Sigmoid colon (tissue), 7 donors: Measurements from ENCODE around the gene SMCHD1. TPM values are rescaled to one million over a fixed set of nuclear protein-coding genes. Genes with fewer than 3 reads are reported as not detected.

Experiments
- DNase-seq: peaks from one replicate; pipeline ENCODE4 v3.0.0-alpha.2; 2019
- H3K27ac ChIP-seq, 4 donors: fragments of 200-600 bp; sonication (generic); one replicate each; pipeline ENCODE4 v1.5.1; 2016 to 2019; ENCODE audit warnings: mild to moderate bottlenecking in 1 of 4
- H3K27me3 ChIP-seq, 3 donors: fragments of 200-600 bp; sonication (generic); one replicate each; pipeline ENCODE4 v1.5.1; 2019; ENCODE audit warnings: mild to moderate bottlenecking in 1 of 3
- H3K36me3 ChIP-seq, 4 donors: fragments of 200-600 bp; sonication (generic); one replicate each; pipeline ENCODE4 v1.5.1; 2016 to 2019
- H3K4me1 ChIP-seq, 4 donors: fragments of 200-600 bp; sonication (generic); one replicate each; pipeline ENCODE4 v1.5.1; 2017 to 2019
- H3K4me3 ChIP-seq, 4 donors: fragments of 200-600 bp; sonication (generic); one replicate each; pipeline ENCODE4 v1.5.1; 2017 to 2019; ENCODE audit warnings: mild to moderate bottlenecking in 2 of 4, moderate library complexity in 1 of 4
- H3K9me3 ChIP-seq, 4 donors: fragments of 200-600 bp in 3 of 4; sonication (generic) in 3 of 4; one replicate each; pipeline versions ENCODE4 v1.5.1 to v1.6.1; 2013 to 2019
- EP300 ChIP-seq, 4 donors: sonication (generic); formaldehyde crosslinking; IDR thresholded peaks; one replicate each; pipeline ENCODE4 v1.6.1; 2017; ENCODE audit warnings: antibody characterized with exemption in 4 of 4
- POLR2A ChIP-seq, 2 donors: fragments of 450-650 bp; IDR thresholded peaks; one replicate each; pipeline ENCODE4 v1.6.1; 2016; ENCODE audit warnings: antibody characterized with exemption in 2 of 2, mild to moderate bottlenecking in 2 of 2, moderate library complexity in 2 of 2
- POLR2AphosphoS5 ChIP-seq, 4 donors: sonication (generic); formaldehyde crosslinking; IDR thresholded peaks; one replicate each; pipeline ENCODE4 v1.6.1; 2017; ENCODE audit warnings: antibody characterized with exemption in 4 of 4
- WGBS, 2 donors: extraction: QIAGEN DNeasy Blood & Tissue Kit; methylation state at CpG; one replicate each; pipeline ENCODE4 v1.1.7; 2013; 5-methylcytosine and 5-hydroxymethylcytosine counted together
- intact Hi-C: fragments of 100-400 bp; cut with DNase I; formaldehyde crosslinking; loops from one replicate; pipeline ENCODE4 v1.15.1; 2023
- polyA plus RNA-seq, 3 donors: library from polyadenylated mRNA; stranded (reverse); fragments of 200-250 nt; gene quantifications; one replicate each; pipeline ENCODE4 v1.2.3, GENCODE V29; 2013
- total RNA-seq, 4 donors: library from RNA; depleted of rRNA; stranded (reverse); fragments of >200 nt; gene quantifications; one replicate each; pipeline ENCODE4 v1.1.0, GENCODE V29; 2016
- TF ChIP-seq, protein P1 (sequence below), 4 experiments: fragments of 450-650 bp in 3 of 4; fragments of 200-600 bp in 1 of 4; IDR thresholded peaks; one replicate each; pipeline ENCODE4 v1.5.1; 2016 to 2019; ENCODE audit warnings: antibody characterized with exemption in 4 of 4, mild to moderate bottlenecking in 3 of 4, moderate library complexity in 2 of 4
- donor health status: healthy with polysubstance abuse.
- donor health status: Bipolar disorder and iron deficiency.
- donor health status: healthy.

SMCHD1 gene
- total and polyA plus RNA-seq, 7 donors = 14.8 to 101 (median 69.9) TPM

DNA sequence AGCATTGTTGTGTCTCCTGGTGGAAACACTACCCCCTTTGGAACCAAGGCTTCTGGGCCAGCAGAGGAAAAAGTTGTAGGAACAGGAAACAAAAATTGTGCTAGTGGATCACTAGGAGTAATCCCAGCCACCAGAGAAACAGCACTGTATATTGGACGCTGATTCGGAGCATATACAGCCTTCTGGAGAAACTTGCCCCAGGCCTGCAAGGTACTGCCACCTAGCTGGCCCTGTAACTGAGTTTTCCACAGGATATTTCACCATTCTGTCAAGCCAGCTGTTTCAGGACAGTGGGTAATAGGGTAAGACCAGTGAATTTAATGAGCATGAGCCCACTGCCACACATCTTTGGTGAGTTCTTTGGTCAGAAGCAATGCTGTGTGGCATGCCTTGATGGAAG is 166.2 kb downstream of the SMCHD1 start:
- no peak overlapping the region for H3K27ac ChIP-seq
- intact Hi-C loops = no loop called here
- no peaks in the 10 kb centered on the region for H3K4me1 ChIP-seq
- no peak for TF ChIP-seq POLR2AphosphoS5 (IDR thresholded peaks at IDR 0.05)
- TF ChIP-seq, protein P1, sequence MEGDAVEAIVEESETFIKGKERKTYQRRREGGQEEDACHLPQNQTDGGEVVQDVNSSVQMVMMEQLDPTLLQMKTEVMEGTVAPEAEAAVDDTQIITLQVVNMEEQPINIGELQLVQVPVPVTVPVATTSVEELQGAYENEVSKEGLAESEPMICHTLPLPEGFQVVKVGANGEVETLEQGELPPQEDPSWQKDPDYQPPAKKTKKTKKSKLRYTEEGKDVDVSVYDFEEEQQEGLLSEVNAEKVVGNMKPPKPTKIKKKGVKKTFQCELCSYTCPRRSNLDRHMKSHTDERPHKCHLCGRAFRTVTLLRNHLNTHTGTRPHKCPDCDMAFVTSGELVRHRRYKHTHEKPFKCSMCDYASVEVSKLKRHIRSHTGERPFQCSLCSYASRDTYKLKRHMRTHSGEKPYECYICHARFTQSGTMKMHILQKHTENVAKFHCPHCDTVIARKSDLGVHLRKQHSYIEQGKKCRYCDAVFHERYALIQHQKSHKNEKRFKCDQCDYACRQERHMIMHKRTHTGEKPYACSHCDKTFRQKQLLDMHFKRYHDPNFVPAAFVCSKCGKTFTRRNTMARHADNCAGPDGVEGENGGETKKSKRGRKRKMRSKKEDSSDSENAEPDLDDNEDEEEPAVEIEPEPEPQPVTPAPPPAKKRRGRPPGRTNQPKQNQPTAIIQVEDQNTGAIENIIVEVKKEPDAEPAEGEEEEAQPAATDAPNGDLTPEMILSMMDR (IDR thresholded peaks at IDR 0.05) = no peak
- TF ChIP-seq POLR2A (IDR thresholded peaks at IDR 0.05) = no peak
- TF ChIP-seq EP300 (IDR thresholded peaks at IDR 0.05) = no peak
- H3K27me3 ChIP-seq = no peaks in the 10 kb centered on the region
- H3K36me3 ChIP-seq = no peaks in the 10 kb centered on the region
- no peak for DNase-seq
- no peak overlapping the region for H3K4me3 ChIP-seq
- peaks cover 0 to 5% (median 0%) of the 10 kb centered on the region in 4 donors for H3K9me3 ChIP-seq
- WGBS, 2 donors = 94 to 98% methylated on average over 2 of the region's 2 CpGs

DNA sequence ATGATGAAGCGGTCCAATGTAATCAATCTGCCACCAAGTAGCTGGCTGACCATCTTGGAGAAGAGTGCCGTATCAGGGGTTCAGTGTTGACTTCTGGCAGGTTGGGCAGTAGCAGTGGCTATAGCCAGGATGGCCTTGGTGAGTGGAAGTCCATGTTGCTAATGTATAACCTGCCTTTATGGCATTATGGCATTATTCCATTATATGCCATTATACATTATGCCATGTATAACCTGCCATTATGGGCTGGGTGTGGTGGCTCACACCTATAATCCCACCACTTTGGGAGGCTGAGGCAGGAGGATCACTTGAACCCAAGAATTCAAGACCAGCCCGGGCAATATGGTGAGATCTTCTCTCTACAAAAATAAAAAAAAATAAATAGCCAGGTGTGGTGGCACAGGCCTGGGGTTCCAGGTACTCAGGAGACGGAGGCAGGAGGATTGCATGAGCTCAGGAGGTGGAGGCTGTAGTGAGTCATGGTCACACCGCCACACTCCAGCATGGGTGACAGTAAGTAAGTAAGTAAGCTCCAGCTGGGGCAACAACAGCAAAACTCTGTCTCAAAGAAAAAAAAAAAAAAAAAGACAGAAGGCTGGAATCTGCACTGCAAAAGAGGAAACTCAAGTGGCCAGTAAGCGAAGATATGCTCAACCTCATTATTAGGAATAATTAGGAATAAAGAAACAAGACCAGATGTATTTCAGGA is 166.8 kb downstream of the SMCHD1 start:
- 70 to 79% methylated on average over 6 of the region's 6 CpGs for WGBS, 2 donors
- no peaks in the 10 kb centered on the region for H3K36me3 ChIP-seq
- DNase-seq = no peak

DNA sequence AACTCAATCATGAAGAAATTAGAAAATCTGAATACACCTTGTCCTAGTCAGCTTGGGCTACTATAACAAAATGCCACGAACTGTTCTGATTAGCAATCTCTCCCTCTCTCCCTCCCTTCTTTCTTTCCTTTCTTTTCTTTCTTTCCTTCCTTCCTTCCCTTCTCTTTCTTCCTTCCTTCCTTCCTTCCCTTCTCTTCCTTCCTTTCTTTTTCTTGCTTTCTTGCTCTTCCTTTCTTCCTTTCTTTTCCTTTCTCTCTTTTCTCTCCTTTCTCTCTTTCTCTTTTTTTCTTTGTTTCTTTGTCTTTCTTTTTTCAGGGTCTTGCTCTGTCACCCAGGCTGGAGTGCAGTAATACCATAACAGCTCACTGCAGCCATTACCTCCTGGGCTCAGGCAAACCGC is 167.7 kb downstream of the SMCHD1 start:
- no peak overlapping the region for H3K27ac ChIP-seq
- H3K27me3 ChIP-seq = no peaks in the 10 kb centered on the region
- no peaks in the 10 kb centered on the region for H3K36me3 ChIP-seq
- no peak overlapping the region for H3K4me3 ChIP-seq
- 43 to 86% methylated on average over 2 of the region's 2 CpGs for WGBS, 2 donors
- no peak for DNase-seq
- intact Hi-C loops = no loop called here
- peaks cover 0 to 5% (median 0%) of the 10 kb centered on the region in 4 donors for H3K9me3 ChIP-seq
- H3K4me1 ChIP-seq = no peaks in the 10 kb centered on the region
- TF ChIP-seq POLR2AphosphoS5 (IDR thresholded peaks at IDR 0.05) = no peak
- no peak for TF ChIP-seq EP300 (IDR thresholded peaks at IDR 0.05)
- no peak for TF ChIP-seq POLR2A (IDR thresholded peaks at IDR 0.05)
- TF ChIP-seq, protein P1 (IDR thresholded peaks at IDR 0.05) = no peak

More for the DNA sequence above, 166.8 kb downstream of the SMCHD1 start:
- H3K4me1 ChIP-seq = no peaks in the 10 kb centered on the region
- peaks cover 0 to 5% (median 0%) of the 10 kb centered on the region in 4 donors for H3K9me3 ChIP-seq
- no peak overlapping the region for H3K27ac ChIP-seq
- no peaks in the 10 kb centered on the region for H3K27me3 ChIP-seq
- TF ChIP-seq EP300 (IDR thresholded peaks at IDR 0.05) (no peak), POLR2AphosphoS5 (IDR thresholded peaks at IDR 0.05) (no peak), POLR2A (IDR thresholded peaks at IDR 0.05) (no peak)
- TF ChIP-seq, protein P1 (IDR thresholded peaks at IDR 0.05) = no peak
- H3K4me3 ChIP-seq = no peak overlapping the region
- intact Hi-C loops = no loop called here

DNA sequence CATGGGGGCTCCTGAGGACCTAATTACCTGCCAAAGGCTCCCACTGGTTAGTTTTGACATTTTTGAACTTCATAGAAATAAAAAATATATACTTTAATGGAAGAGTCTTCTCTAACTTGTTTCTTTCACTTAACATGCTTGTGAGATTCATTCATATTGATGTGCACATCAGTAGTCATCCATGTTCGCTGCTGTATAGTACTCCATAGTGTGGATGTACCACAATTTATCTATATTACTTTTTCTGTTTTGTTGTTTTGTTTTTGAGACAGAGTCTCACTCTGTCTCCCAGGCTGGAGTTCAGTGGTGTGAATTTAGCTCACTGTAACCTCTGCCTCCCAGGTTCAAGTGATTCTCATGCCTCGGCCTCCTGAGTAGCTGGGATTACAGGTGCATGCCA is 168.4 kb downstream of the SMCHD1 start:
- DNase-seq = no peak
- no peak overlapping the region for H3K27ac ChIP-seq
- WGBS, 2 donors = 97 to 98% methylated on average over 2 of the region's 2 CpGs
- no peaks in the 10 kb centered on the region for H3K36me3 ChIP-seq
- no peak overlapping the region for H3K4me3 ChIP-seq
- H3K9me3 ChIP-seq = no peaks in the 10 kb centered on the region
- no peaks in the 10 kb centered on the region for H3K4me1 ChIP-seq
- TF ChIP-seq, protein P1 (IDR thresholded peaks at IDR 0.05) = no peak
- no peak for TF ChIP-seq POLR2AphosphoS5 (IDR thresholded peaks at IDR 0.05)
- no peak for TF ChIP-seq POLR2A (IDR thresholded peaks at IDR 0.05)
- no peak for TF ChIP-seq EP300 (IDR thresholded peaks at IDR 0.05)
- no peaks in the 10 kb centered on the region for H3K27me3 ChIP-seq
- intact Hi-C loops = no loop called here

DNA sequence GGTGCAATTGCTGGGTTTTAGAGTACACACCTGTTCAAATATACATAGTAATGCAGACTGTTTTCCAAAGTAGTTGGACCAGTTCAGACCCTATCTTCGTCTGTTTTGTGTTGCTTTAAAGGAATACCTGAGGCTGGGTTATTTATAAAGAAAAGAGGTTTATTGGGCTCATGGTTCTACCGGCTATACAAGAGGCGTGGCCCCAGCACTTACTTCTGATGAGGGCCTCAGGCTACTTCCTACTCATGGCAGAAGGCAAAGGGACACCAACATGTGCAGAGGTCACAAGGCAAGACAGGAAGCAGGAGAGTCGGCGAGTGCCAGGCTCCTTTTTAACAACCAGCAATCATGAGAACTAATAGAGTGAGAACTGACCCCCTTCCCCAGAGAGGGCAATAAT is 169.3 kb downstream of the SMCHD1 start:
- no peak overlapping the region for H3K4me3 ChIP-seq
- H3K27ac ChIP-seq = no peak overlapping the region
- H3K27me3 ChIP-seq = no peaks in the 10 kb centered on the region
- H3K36me3 ChIP-seq = no peaks in the 10 kb centered on the region
- intact Hi-C loops = no loop called here
- DNase-seq = no peak
- TF ChIP-seq POLR2AphosphoS5 (IDR thresholded peaks at IDR 0.05) = no peak
- no peak for TF ChIP-seq EP300 (IDR thresholded peaks at IDR 0.05)
- TF ChIP-seq, protein P1 (IDR thresholded peaks at IDR 0.05) = no peak
- TF ChIP-seq POLR2A (IDR thresholded peaks at IDR 0.05) = no peak
- no peaks in the 10 kb centered on the region for H3K4me1 ChIP-seq
- 54 to 76% methylated on average over 5 of the region's 5 CpGs for WGBS, 2 donors
- no peaks in the 10 kb centered on the region for H3K9me3 ChIP-seq
